Heart right ventricle (tissue), 16 donors: Measurements from ENCODE around the gene OLFM1. TPM values are rescaled to one million over a fixed set of nuclear protein-coding genes. Genes with fewer than 3 reads are reported as not detected.
"Not testable (repeated sequence)": the region's sequence is repeated elsewhere in the genome, so short reads cannot be mapped to it uniquely, and the experiment has no call there.

Experiments
- ATAC-seq, 8 donors: fragments of 200-7000 bp; cut with Tn5 transposase; one replicate each; pipeline ENCODE4 v1.9.1; 2020; ENCODE audit warnings: mild to moderate bottlenecking in 8 of 8, moderate library complexity in 8 of 8, moderate number of reproducible peaks in 1 of 8
- DNase-seq, 2 donors: peaks; one replicate each; pipeline ENCODE4 v3.0.0-alpha.2; 2020
- H3K27ac ChIP-seq, 10 donors: fragments of 200-600 bp; sonication (generic) in 2 of 10; one replicate each; pipeline versions ENCODE4 v1.5.0 to v1.8.0; 2020 to 2022; ENCODE audit warnings: mild to moderate bottlenecking in 3 of 10
- H3K27me3 ChIP-seq, 7 donors: fragments of 200-600 bp; one replicate each; pipeline ENCODE4 v1.8.0; 2021 to 2022; ENCODE audit warnings: mild to moderate bottlenecking in 2 of 7
- H3K36me3 ChIP-seq, 9 donors: fragments of 200-600 bp; sonication (generic) in 1 of 9; one replicate each; pipeline versions ENCODE4 v1.5.0 to v1.8.0; 2020 to 2022; ENCODE audit warnings: mild to moderate bottlenecking in 2 of 9
- H3K4me1 ChIP-seq, 9 donors: fragments of 200-600 bp; sonication (generic) in 1 of 9; one replicate each; pipeline versions ENCODE4 v1.5.0 to v1.8.0; 2020 to 2022; ENCODE audit warnings: mild to moderate bottlenecking in 4 of 9
- H3K4me3 ChIP-seq, 10 donors: fragments of 200-600 bp; sonication (generic) in 2 of 10; one replicate each; pipeline versions ENCODE4 v1.5.0 to v1.8.0; 2020 to 2022; ENCODE audit warnings: mild to moderate bottlenecking in 7 of 10, moderate library complexity in 2 of 10
- H3K9me3 ChIP-seq, 11 donors: fragments of 200-600 bp in 10 of 11; sonication (generic) in 2 of 11; one replicate each; pipeline versions ENCODE4 v1.5.0 to v1.8.0; 2013 to 2022; ENCODE audit warnings: mild to moderate bottlenecking in 2 of 11, control low read depth in 1 of 11, moderate library complexity in 1 of 11
- CTCF ChIP-seq, 9 donors: fragments of 200-600 bp; sonication (generic) in 2 of 9; IDR thresholded peaks; one replicate each; pipeline versions ENCODE4 v1.5.0 to v1.8.0; 2021 to 2022; ENCODE audit warnings: antibody characterized with exemption in 9 of 9, mild to moderate bottlenecking in 5 of 9, moderate library complexity in 1 of 9
- WGBS, 2 donors: extraction: QIAGEN DNeasy Blood & Tissue Kit; methylation state at CpG; one replicate each; pipeline ENCODE4 v1.1.7; 2013; ENCODE audit warnings: inconsistent platforms in 1 of 2; 5-methylcytosine and 5-hydroxymethylcytosine counted together
- intact Hi-C, 10 donors: fragments of 100-400 bp; cut with DNase I; formaldehyde crosslinking; loops; one replicate each; pipeline versions ENCODE4 v1.11.1 to v1.14.2; 2022
- polyA plus RNA-seq, 2 donors: library from polyadenylated mRNA; stranded (reverse); fragments of 200-250 nt; gene quantifications; one replicate each; pipeline ENCODE4 v1.2.3, GENCODE V29; 2013
- total RNA-seq, 10 donors: library from RNA; stranded (reverse); fragmentation: NEBNext Ultra II Directional in 3 of 10; extraction: Animal tissue kit (Norgen Biotek cat#: 25700) in 3 of 10; gene quantifications; one replicate each; pipeline versions ENCODE4 v1.2.1 to v1.2.4, GENCODE V29; 2021 to 2023
- donor health status: Arrhythmogenic right ventricular cardiomyopathy.
- donor health status: ischemic (EF 13 %, LVEDD 7.1; RV severe dilation, severe dysfunction).
- donor health status: healthy with polysubstance abuse.
- donor health status: DM: no; HTN: yes; CAD: no.
- donor health status: DM: no; HTN: no; CAD: no.
- donor health status: ischemic (EF 25% LVEDD 6.9; RV normal size, moderate dysfunction).
- donor health status: ischemic (EF 25% LVEDD 5.7; RV mildly dilated, moderate dysfunction).
- donor health status: healthy.
- donor health status: DM: yes; HTN: yes; CAD: no.
- donor health status: Ischemic cardiomyopathy.
- donor health status: ischemic (EF 35%, LVEDD 5.7; RV mildly dilated, moderate dysfunction).
- donor health status: nonischemic (EF 11% LVEDD 7.7; RV severe dilation, severe dysfunction).
- donor health status: DM: yes; HTN: yes; CAD: no.
- donor health status: PGD.
- donor health status: ischemic (EF 29% LVEDD 5.4; RV normal size, mild dysfunction).
- donor health status: nonischemic (EF 23%, LVEDD 6.1; RV moderate dilation, normal function).

Gene OLFM1
- total and polyA plus RNA-seq, 12 donors, result 3.3 to 14.9 (median 6.5) TPM

- ATAC-seq (no peak), DNase-seq (no peak)
- WGBS, 2 donors, result 68 to 77% methylated on average over 15 of the region's 15 CpGs
- Histone ChIP-seq H3K4me3 (no peak overlapping the region), H3K27me3 (peaks cover 0 to 38% (median 28%) of the 10 kb centered on the region in 7 donors), H3K4me1 (peaks cover 0 to 10% (median 0%) of the 10 kb centered on the region in 9 donors), H3K27ac (no peak overlapping the region), H3K9me3 (no peaks in the 10 kb centered on the region), H3K36me3 (no peaks in the 10 kb centered on the region)
- no peak for TF ChIP-seq CTCF (IDR thresholded peaks at IDR 0.05)
- intact Hi-C loops, result no loop called here
These were observed 21.5 kb downstream of the OLFM1 start for GRCh38 chr9:135108831-135109510.

GRCh38 chr9:135109650-135110049 lies 22.2 kb downstream of the OLFM1 start:
- DNase-seq, result no peak
- Histone ChIP-seq H3K27me3 (peaks cover 0 to 38% (median 28%) of the 10 kb centered on the region in 7 donors), H3K4me1 (peaks cover 0 to 10% (median 0%) of the 10 kb centered on the region in 9 donors), H3K27ac (no peak overlapping the region), H3K9me3 (no peaks in the 10 kb centered on the region), H3K4me3 (no peak overlapping the region), H3K36me3 (no peaks in the 10 kb centered on the region)
- WGBS, 2 donors, result 62 to 73% methylated on average over 8 of the region's 8 CpGs
- ATAC-seq, result no peak
- intact Hi-C loops, result no loop called here
- no peak for TF ChIP-seq CTCF (IDR thresholded peaks at IDR 0.05)

- Histone ChIP-seq H3K4me3 (no peak overlapping the region), H3K27me3 (peaks cover 0 to 38% (median 28%) of the 10 kb centered on the region in 7 donors), H3K36me3 (no peaks in the 10 kb centered on the region), H3K9me3 (no peaks in the 10 kb centered on the region), H3K27ac (no peak overlapping the region), H3K4me1 (peaks cover 0 to 9% (median 0%) of the 10 kb centered on the region in 9 donors)
- intact Hi-C loops, result no loop called here
- ATAC-seq, result no peak
- WGBS, 2 donors, result 66 to 69% methylated on average over 14 of the region's 14 CpGs
- TF ChIP-seq CTCF (IDR thresholded peaks at IDR 0.05), result no peak
- DNase-seq, result no peak
These were observed 22.9 kb downstream of the OLFM1 start for GRCh38 chr9:135110416-135110815.

GRCh38 chr9:135111600-135111999 lies 24.1 kb downstream of the OLFM1 start:
- H3K4me1 ChIP-seq, DNase-seq, H3K36me3 ChIP-seq, ATAC-seq, H3K9me3 ChIP-seq, intact Hi-C loops, H3K27ac ChIP-seq, H3K4me3 ChIP-seq: not testable (repeated sequence)
- peaks cover 0 to 37% (median 18%) of the 10 kb centered on the region in 7 donors for H3K27me3 ChIP-seq
- WGBS, 2 donors, result 85 to 86% methylated on average over 12 of the region's 12 CpGs

GRCh38 chr9:135116371-135116770 lies 28.9 kb downstream of the OLFM1 start:
- WGBS, 2 donors, result 82 to 91% methylated on average over 4 of the region's 4 CpGs
- Histone ChIP-seq H3K36me3 (peaks cover 0 to 6% (median 0%) of the 10 kb centered on the region in 9 donors), H3K9me3 (peaks cover 0 to 9% (median 0%) of the 10 kb centered on the region in 11 donors), H3K4me1 (no peaks in the 10 kb centered on the region), H3K27ac (no peak overlapping the region), H3K27me3 (peaks cover 0 to 6% (median 0%) of the 10 kb centered on the region in 7 donors), H3K4me3 (no peak overlapping the region)
- no peak for TF ChIP-seq CTCF (IDR thresholded peaks at IDR 0.05)
- DNase-seq (no peak), ATAC-seq (no peak)
- intact Hi-C loops, result no loop called here
